Measurements from ENCODE around the gene SMKR1.

SMKR1 gene

DNA sequence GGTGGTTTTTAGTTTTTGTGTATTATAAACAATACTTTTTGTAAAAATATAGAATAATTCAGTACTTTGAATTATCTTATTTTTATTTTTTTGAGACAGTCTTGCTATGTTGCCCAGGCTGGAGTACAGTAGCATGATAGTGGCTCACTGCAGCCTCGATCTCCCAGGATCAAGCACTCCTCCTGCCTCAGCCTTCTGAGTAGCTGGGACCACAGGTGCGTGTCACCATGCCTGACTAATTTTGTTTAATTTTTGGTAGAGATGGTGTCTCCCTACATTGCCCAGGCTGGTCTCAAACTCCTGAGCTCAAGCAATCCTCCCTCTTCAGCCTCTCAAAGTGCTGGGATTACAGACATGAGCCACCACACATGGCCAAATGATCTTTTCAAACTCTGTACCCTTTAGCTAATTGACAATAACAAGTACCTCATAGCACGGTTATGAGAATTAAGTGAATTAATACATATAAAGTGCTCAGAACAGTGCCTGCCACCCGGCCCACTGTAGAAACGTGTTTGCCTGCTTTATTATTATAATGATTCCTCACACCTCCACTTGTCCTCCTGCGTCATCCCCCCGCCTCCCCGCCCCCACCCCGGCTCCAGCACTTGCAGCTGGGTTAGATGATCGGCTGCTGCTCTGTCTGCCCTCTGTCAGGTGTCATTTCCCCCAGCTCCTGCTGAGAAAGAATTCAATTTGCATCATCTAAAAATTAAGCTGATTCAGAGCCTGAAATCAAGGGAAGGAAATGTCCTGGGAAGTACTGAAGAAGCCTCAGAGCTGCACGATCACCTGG is 55.6 kb downstream of the SMKR1 start:
- DNase-seq, result peak in 38 of 42 donors; percentile 10 to 79 (median 46)
- intact Hi-C loops (cut with DNase I), result no loop called here

DNA sequence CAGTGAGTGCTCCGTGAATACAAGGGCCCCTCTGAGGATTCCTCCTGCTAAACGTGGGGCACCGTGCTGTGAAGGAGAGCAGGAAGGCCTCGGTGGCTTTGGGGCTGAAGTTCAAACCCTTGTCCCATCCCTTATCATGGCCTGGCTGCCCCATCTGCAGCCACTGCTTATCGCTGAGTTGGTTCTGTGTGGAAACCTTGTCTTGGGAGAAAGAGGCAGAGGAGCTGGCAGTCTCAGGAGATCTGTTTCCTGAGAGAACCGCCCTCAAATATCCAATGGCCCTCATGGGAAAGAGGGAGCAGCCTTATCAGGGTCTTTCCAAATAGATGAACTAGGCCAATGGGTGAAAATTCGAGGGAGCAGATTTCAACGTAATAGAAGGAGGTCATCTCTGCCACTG is 57.2 kb downstream of the SMKR1 start:
- no peak for DNase-seq
- intact Hi-C loops (cut with DNase I), result no loop called here

DNA sequence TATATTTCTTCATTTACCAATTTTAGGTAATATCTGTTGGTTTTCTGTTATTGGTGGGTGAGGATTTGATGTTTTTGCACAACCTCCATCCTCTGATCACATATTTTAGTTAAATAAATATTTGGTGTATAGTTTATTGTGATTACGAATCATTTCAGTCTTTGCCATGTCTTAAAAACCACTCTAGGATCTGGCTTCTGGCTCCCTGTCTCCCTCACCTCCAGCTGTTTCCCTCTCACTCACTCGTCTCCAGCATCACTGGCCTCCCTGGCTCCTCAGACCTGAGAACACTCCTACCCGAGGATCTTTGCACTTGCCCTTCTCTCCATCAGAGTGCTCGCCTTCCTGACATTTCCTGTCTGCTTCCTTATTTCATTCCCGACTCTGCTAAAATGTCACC is 58.5 kb downstream of the SMKR1 start:
- intact Hi-C loops (cut with DNase I), result no loop called here
- no peak for DNase-seq

DNA sequence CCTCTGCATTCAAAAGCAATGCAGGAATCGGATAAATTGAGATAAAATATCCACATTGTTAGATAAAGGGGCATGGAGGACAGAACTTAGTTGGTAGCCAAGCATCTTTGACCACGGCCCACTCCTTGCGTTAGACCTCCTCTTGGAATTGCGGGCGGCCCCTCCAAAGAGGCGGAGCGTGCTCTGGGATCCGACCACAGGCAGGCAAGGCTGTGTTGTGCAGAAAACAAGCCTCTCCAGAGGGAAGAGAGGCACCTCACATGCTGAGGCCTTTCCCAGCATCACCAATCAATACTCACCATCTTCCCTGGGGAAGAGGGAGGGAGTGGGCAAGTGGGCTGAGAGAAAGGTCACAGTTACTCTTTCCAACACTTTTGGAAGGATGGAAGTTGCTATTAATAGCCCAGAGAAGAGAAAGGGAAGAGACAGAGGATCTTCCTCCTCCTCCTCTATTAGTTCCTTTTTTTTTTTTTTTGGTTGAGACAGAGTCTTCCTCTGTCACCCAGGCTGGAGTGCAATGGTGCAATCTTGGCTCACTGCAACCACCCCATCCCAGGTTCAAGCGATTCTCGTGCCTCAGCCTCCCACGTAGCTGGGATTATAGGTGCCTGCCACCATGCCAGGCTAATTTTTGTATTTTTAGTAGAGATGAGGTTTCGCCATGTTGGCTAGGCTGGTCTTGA is 59.5 kb downstream of the SMKR1 start:
- no peak for DNase-seq
- intact Hi-C loops (cut with DNase I), result no loop called here

Measured in head of caudate nucleus (tissue), 42 donors.